Measurements from ENCODE around the gene RPL27. TPM values are rescaled to one million over a fixed set of nuclear protein-coding genes. Genes with fewer than 3 reads are reported as not detected.

RPL27 gene
- total and polyA plus RNA-seq, 2 of the 13 experiments (the other 11 are each of a cell fraction or from before 2014, with no cell fraction given), result 1,585 to 5,840 TPM

- TF ChIP-seq HNF1A (IDR thresholded peaks at IDR 0.05; ENCODE audit: low read depth), result no peak
- TF ChIP-seq HNF1A (CRISPR knock-in tag; IDR thresholded peaks at IDR 0.05; ENCODE audit: borderline replicate concordance), result peak; percentile 25; the same call in 1 of the 2 replicates
Measured at GRCh38 chr17:43014649-43015542, 16.7 kb downstream of the RPL27 start (continued).

GRCh38 chr17:43015579-43015978, 17.4 kb downstream of the RPL27 start:
- peaks cover 16% of the 10 kb centered on the region for H3K79me2 ChIP-seq (ENCODE audit: insufficient read depth, low read length)
- H3K9ac ChIP-seq (ENCODE audit: insufficient read depth, low read depth, low read length), result no peak overlapping the region
- peaks cover 70% of the 10 kb centered on the region for H3K4me1 ChIP-seq (ENCODE audit: insufficient read depth, low read length)
- H2AFZ ChIP-seq (ENCODE audit: low read length), result no peak overlapping the region
- H3K27me3 ChIP-seq (ENCODE audit: control insufficient read depth in 1 of 2, insufficient read depth in 2 of 2, low read length in 2 of 2), result no peaks in the 10 kb centered on the region
- H3K4me3 ChIP-seq (replicated peaks in 1 of 3; ENCODE audit: insufficient read depth in 1 of 3, low read depth in 2 of 3, low read length in 3 of 3), result no peak overlapping the region
- POLR2A ChIA-PET, result interaction anchor here (1.3 to 2.0 kb wide), 3 partner anchors 9 to 300 kb away, joined by 3 to 10 read pairs (median 6); partner anchors contain the start of genes IFI35 and RPL27
- 95% methylated on average over 9 of the region's 9 CpGs for WGBS (ENCODE audit: low lambda C conversion rate)
- TF ChIP-seq POLR2G (IDR thresholded peaks at IDR 0.05; ENCODE audit: low read depth, low read length) (0 out of 2 replicates have a peak, but pooled peaks have one; percentile 6), MXI1 (IDR thresholded peaks at IDR 0.05; ENCODE audit: borderline replicate concordance, low read depth, low read length) (no peak), MYC (CRISPR knock-in tag; IDR thresholded peaks at IDR 0.05; ENCODE audit: borderline replicate concordance) (0 out of 2 replicates have a peak, but pooled peaks have one; percentile 9), IRF1 (CRISPR knock-in tag; IDR thresholded peaks at IDR 0.05; ENCODE audit: low read depth) (no peak), NFAT5 (CRISPR knock-in tag; IDR thresholded peaks at IDR 0.05) (no peak), RBFOX2 (IDR thresholded peaks at IDR 0.05; ENCODE audit: low read depth, low read length) (0 out of 2 replicates have a peak, but pooled peaks have one; percentile 42), AGO2 (optimal IDR thresholded peaks at IDR 0.05; ENCODE audit: low read depth, low read length) (peak; percentile 52), HOXD1 (CRISPR knock-in tag; IDR thresholded peaks at IDR 0.05) (no peak)
- no peaks in the 10 kb centered on the region for H3K9me3 ChIP-seq (ENCODE audit: low read length)
- DNase-seq (ENCODE audit: low spot score), result no peak
- no peak for FAIRE-seq
- no peak overlapping the region for H3K4me2 ChIP-seq (ENCODE audit: low read depth, low read length)
- CTCF ChIA-PET (ENCODE audit: low intra/inter-chr PET ratio, low total read pairs), result no interaction called here
- intact Hi-C loops (cut with micrococcal nuclease; ENCODE audit: unreplicated experiment) (no loop called here), in situ Hi-C loops (cut with HindIII; ENCODE audit: extremely low pct_ligation_motif_present, low pct_unique_long_range_greater_than_20kb) (no loop called here)
- no peak for ATAC-seq
- no peaks in the 10 kb centered on the region for H4K20me1 ChIP-seq (ENCODE audit: insufficient read depth, low read length)
- peaks cover 31 to 66% of the 10 kb centered on the region in 2 experiments for H3K36me3 ChIP-seq (replicated peaks in 1 of 2; ENCODE audit: control insufficient read depth in 1 of 2, insufficient read depth in 2 of 2, low read length in 2 of 2)
- no peak overlapping the region for H3K27ac ChIP-seq (ENCODE audit: extremely low read length, insufficient read depth, low read length)
- TSS peak; percentile 7 for BruUV-seq (replicated peaks)

All from HepG2 (cell line).